GM12878 (cell line): Measurements from ENCODE around the gene SERPINE2. TPM values are rescaled to one million over a fixed set of nuclear protein-coding genes. Genes with fewer than 3 reads are reported as not detected.

Experiments
- ATAC-seq: fragments of 200-7000 bp; cut with Tn5 transposase; 3 replicates; pipeline ENCODE4 v1.9.1; 2020; ENCODE audit warnings: mild to moderate bottlenecking, moderate library complexity
- BruUV-seq: library from RNA; stranded (reverse); fragments of 400-500 nt; replicated peaks from 2 replicates; lab custom pipeline; 2021; lab: Mats Ljungman, UMichigan
- CTCF ChIA-PET: fragments of 300-600 bp; sonication (Branson Sonifier 250); formaldehyde crosslinking; extraction: SDS; loops from one replicate; lab custom pipeline; 2021; ENCODE audit warnings: inconsistent platforms; lab: Yijun Ruan, JAX
- POLR2A ChIA-PET: fragments of 350-600 bp; formaldehyde crosslinking; extraction: SDS; loops from one replicate; lab custom pipeline; 2021; ENCODE audit warnings: inconsistent platforms; lab: Charles Lee
- RAD21 ChIA-PET: fragments of 300-600 bp; sonication (Branson Sonifier 250); formaldehyde crosslinking; loops from one replicate; lab custom pipeline; 2023; ENCODE audit warnings: antibody characterized with exemption; ENCODE audit not compliant: unreplicated experiment; lab: Charles Lee
- SMC1A ChIA-PET: fragments of 300-600 bp; sonication (Branson Sonifier 250); formaldehyde crosslinking; loops from one replicate; lab custom pipeline; 2023; ENCODE audit not compliant: unreplicated experiment, uncharacterized antibody; lab: Charles Lee
- DNase-seq: peaks from one replicate; pipeline ENCODE4 v3.0.0-alpha.2; 2011; ENCODE audit warnings: low read depth, low spot score
- FAIRE-seq: peaks from 3 replicates; lab custom pipeline; 2011; peaks lifted over from hg19 to GRCh38; lab: Jason Lieb, UNC
- H2AFZ ChIP-seq: 2 replicates; pipeline ENCODE4 v1.6.0; 2011; ENCODE audit warnings: low read depth, low read length, control low read depth; ENCODE audit not compliant: control insufficient read depth
- H3K27ac ChIP-seq: 2 replicates; pipeline ENCODE4 v1.5.1; 2011; ENCODE audit warnings: control low read depth; ENCODE audit not compliant: control insufficient read depth, insufficient read depth
- H3K27me3 ChIP-seq, 2 experiments: replicated peaks in 1 of 2; 2 replicates each; pipeline versions ENCODE4 v1.6.0 to v1.6.1; 2011; ENCODE audit warnings: low read length in 1 of 2; ENCODE audit not compliant: control insufficient read depth in 2 of 2, insufficient read depth in 2 of 2
- H3K36me3 ChIP-seq, 2 experiments: 2 replicates each; pipeline ENCODE4 v1.5.1; 2011; ENCODE audit warnings: low read length in 1 of 2; ENCODE audit not compliant: control insufficient read depth in 2 of 2, insufficient read depth in 2 of 2
- H3K4me1 ChIP-seq: 2 replicates; pipeline ENCODE4 v1.6.1; 2011; ENCODE audit warnings: mild to moderate bottlenecking, low read length, moderate library complexity, mixed read lengths; ENCODE audit not compliant: control insufficient read depth, insufficient read depth
- H3K4me2 ChIP-seq: 2 replicates; pipeline ENCODE4 v1.6.0; 2011; ENCODE audit warnings: control low read depth; ENCODE audit not compliant: control insufficient read depth, insufficient read depth
- H3K4me3 ChIP-seq: fragments of 200-600 bp; sonication (generic); 2 replicates; pipeline ENCODE4 v1.5.1; 2016
- H3K79me2 ChIP-seq: 2 replicates; pipeline ENCODE4 v1.6.0; 2011; ENCODE audit warnings: low read length; ENCODE audit not compliant: control insufficient read depth, insufficient read depth
- H3K9ac ChIP-seq: 2 replicates; pipeline ENCODE4 v1.8.0; 2011; ENCODE audit warnings: low read length, control low read depth, mixed read lengths; ENCODE audit not compliant: control insufficient read depth, insufficient read depth
- H3K9me3 ChIP-seq: replicated peaks from 3 replicates; pipeline ENCODE4 v1.5.1; 2011; ENCODE audit warnings: mild to moderate bottlenecking, low read length; ENCODE audit not compliant: control insufficient read depth, insufficient read depth
- H4K20me1 ChIP-seq: 2 replicates; pipeline ENCODE4 v1.6.0; 2011; ENCODE audit not compliant: control insufficient read depth, insufficient read depth
- CBX3 ChIP-seq: fragments of 200-600 bp; sonication (generic); IDR thresholded peaks from 2 replicates; pipeline ENCODE4 v1.6.1; 2016; ENCODE audit warnings: low read depth, borderline replicate concordance
- IKZF2 ChIP-seq, 2 experiments: fragments of 450-650 bp; IDR thresholded peaks; 2 replicates each; pipeline ENCODE4 v1.6.1; 2017; ENCODE audit warnings: mild to moderate bottlenecking in 2 of 2, moderate library complexity in 2 of 2
- MTA3 ChIP-seq: IDR thresholded peaks from 2 replicates; pipeline ENCODE4 v1.6.1; 2012; ENCODE audit warnings: low read length, inconsistent platforms, borderline replicate concordance
- NFXL1 ChIP-seq: fragments of 450-650 bp; IDR thresholded peaks from 2 replicates; pipeline ENCODE4 v1.6.1; 2017; ENCODE audit warnings: antibody characterized with exemption, mild to moderate bottlenecking, borderline replicate concordance
- NR2C2 ChIP-seq: IDR thresholded peaks from 2 replicates; pipeline ENCODE4 v1.6.1; 2011; ENCODE audit warnings: borderline replicate concordance, low read depth; ENCODE audit not compliant: control insufficient read depth, insufficient read length
- SMAD5 ChIP-seq: IDR thresholded peaks from 2 replicates; pipeline ENCODE4 v1.6.1; 2016; ENCODE audit warnings: antibody characterized with exemption, low read depth
- SREBF2 ChIP-seq: IDR thresholded peaks from 2 replicates; pipeline ENCODE4 v1.6.1; 2012; ENCODE audit warnings: mild to moderate bottlenecking, low read length
- TCF7 ChIP-seq: IDR thresholded peaks from 2 replicates; pipeline ENCODE4 v1.6.1; 2014; ENCODE audit warnings: antibody characterized with exemption, borderline replicate concordance
- ZNF24 ChIP-seq: fragments of 450-650 bp; IDR thresholded peaks from 2 replicates; pipeline ENCODE4 v1.6.1; 2017; ENCODE audit warnings: antibody characterized with exemption, mild to moderate bottlenecking
- WGBS: methylation state at CpG from one replicate; pipeline ENCODE4 v1.1.6; 2016; ENCODE audit warnings: low lambda C conversion rate; ENCODE audit not compliant: insufficient replicate concordance, insufficient coverage; ENCODE audit errors: missing lambda C conversion rate; 5-methylcytosine and 5-hydroxymethylcytosine counted together
- in situ Hi-C: fragments of 300-500 bp; cut with MboI; formaldehyde crosslinking; loops from 9 replicates; pipeline ENCODE4 v1.14.3; 2018; ENCODE audit warnings: mixed read lengths
- intact Hi-C: fragments of 100-400 bp; cut with micrococcal nuclease; formaldehyde crosslinking; loops from one replicate; pipeline ENCODE4 v1.14.2; 2022; ENCODE audit not compliant: unreplicated experiment
- polyA plus RNA-seq, 11 experiments: library from polyadenylated mRNA; depleted of rRNA in 4 of 11; unstranded in 6 of 11; stranded (reverse) in 5 of 11; fragments of >200 nt; fragmentation: Nextera tagmentation in 4 of 11; fragmentation: Illumina TruSeq in 1 of 11; extraction: Ambion mirVana in 4 of 11; extraction: Trizol in 1 of 11; gene quantifications; 1 replicate in 1 of 11; 2 replicates in 10 of 11; pipeline versions ENCODE4 v1.2.1 to v1.2.3, GENCODE V29; 2011 to 2016; ENCODE audit warnings: inconsistent platforms in 2 of 11, missing spikeins in 2 of 11, low read depth in 1 of 11
- total RNA-seq, 4 experiments: library from RNA; depleted of rRNA in 3 of 4; stranded (reverse); fragments of >200 nt in 3 of 4; fragmentation: Illumina TruSeq in 1 of 4; extraction: Trizol in 1 of 4; gene quantifications; 2 replicates each; pipeline versions ENCODE4 v1.2.1 to v1.2.3, GENCODE V29; 2013 to 2021
- TF ChIP-seq, protein P1 (sequence below): fragments of 450-650 bp; IDR thresholded peaks from 2 replicates; pipeline ENCODE4 v1.6.1; 2016; ENCODE audit warnings: mild to moderate bottlenecking
- TF ChIP-seq, protein P2 (sequence below): fragments of 450-650 bp; IDR thresholded peaks from 2 replicates; pipeline ENCODE4 v1.6.1; 2017; ENCODE audit warnings: borderline replicate concordance

SERPINE2 gene
- total and polyA plus RNA-seq, 10 of the 15 experiments (the other 5 are each of a cell fraction or from before 2014, with no cell fraction given), result 0.18 to 1.7 (median 0.39) TPM

DNA sequence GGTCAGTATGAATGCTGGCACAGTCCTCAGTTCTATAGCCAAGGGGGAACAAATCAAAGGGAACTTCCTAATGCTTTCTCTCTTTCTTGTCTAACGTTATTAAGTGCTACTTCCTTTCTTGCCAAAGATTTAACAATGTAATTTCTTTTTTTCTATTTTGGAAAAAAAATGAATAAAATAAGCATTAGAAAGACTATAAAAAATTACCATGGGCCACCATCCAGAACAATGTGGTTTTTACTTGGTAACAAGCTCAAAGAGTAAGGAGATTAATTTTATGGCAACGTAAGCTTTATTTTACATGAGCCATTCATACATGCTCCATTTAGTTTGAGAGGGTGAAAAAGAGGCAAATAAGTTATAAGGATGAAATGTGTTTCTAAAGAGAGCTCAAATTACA lies 40.1 kb downstream of the SERPINE2 start:
- Histone ChIP-seq H3K9me3 (no peaks in the 10 kb centered on the region), H3K27me3 (peaks cover 0 to 4% of the 10 kb centered on the region in 2 experiments; a peak in 3 of 4 replicates), H4K20me1 (no peaks in the 10 kb centered on the region), H3K79me2 (no peaks in the 10 kb centered on the region), H3K9ac (no peak overlapping the region), H3K36me3 (no peaks in the 10 kb centered on the region), H2AFZ (no peak overlapping the region), H3K4me1 (no peaks in the 10 kb centered on the region), H3K4me3 (no peak overlapping the region), H3K4me2 (no peak overlapping the region), H3K27ac (no peak overlapping the region)
- WGBS, result 41% methylated on average over 2 of the region's 2 CpGs
- TF ChIP-seq NFXL1 (no peak), TCF7 (no peak), MTA3 (no peak), IKZF2 (IDR thresholded peaks at IDR 0.05) (no peak), SREBF2 (no peak)
- TF ChIP-seq, protein P1, sequence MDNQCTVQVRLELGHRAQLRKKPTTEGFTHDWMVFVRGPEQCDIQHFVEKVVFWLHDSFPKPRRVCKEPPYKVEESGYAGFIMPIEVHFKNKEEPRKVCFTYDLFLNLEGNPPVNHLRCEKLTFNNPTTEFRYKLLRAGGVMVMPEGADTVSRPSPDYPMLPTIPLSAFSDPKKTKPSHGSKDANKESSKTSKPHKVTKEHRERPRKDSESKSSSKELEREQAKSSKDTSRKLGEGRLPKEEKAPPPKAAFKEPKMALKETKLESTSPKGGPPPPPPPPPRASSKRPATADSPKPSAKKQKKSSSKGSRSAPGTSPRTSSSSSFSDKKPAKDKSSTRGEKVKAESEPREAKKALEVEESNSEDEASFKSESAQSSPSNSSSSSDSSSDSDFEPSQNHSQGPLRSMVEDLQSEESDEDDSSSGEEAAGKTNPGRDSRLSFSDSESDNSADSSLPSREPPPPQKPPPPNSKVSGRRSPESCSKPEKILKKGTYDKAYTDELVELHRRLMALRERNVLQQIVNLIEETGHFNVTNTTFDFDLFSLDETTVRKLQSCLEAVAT, result no peak
- in situ Hi-C loops (loop anchor here (25.0 kb wide), 1 partner anchor 638 kb away; no protein-coding TSS in a partner anchor), intact Hi-C loops (no loop called here)
- ChIA-PET SMC1A (no interaction called here), RAD21 (no interaction called here), CTCF (interaction anchor here (0.9 to 11.1 kb wide), 2 partner anchors 28 to 284 kb away, joined by 4 to 188 read pairs; no protein-coding TSS in a partner anchor), POLR2A (no interaction called here)
- no TSS peak for BruUV-seq
- FAIRE-seq (no peak), ATAC-seq (no peak), DNase-seq (no peak)

DNA sequence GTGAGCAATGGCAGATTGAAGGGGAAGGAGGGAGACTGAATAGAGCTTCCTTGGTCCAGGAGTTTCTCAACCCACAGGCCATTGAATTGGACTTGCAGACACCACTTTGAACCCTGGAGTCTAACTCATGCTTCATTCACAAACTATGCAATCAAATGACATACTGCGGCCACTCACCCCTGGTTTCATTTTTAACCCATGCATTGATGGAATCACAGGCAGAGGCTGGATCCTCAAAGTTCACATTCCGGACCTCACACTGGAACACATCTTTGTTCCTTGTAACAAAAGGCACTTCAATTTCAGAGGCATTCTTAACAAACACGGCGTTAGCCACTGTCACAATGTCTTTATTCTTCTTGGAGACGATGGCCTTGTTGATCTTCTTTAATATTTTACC lies 41.1 kb downstream of the SERPINE2 start:
- intact Hi-C loops (no loop called here), in situ Hi-C loops (loop anchor here (25.0 kb wide), 1 partner anchor 639 kb away; no protein-coding TSS in a partner anchor)
- 42% methylated on average over 5 of the region's 5 CpGs for WGBS
- ChIA-PET CTCF (interaction anchor here (0.5 to 11.1 kb wide), 2 partner anchors 285 to 1663 kb away, joined by 4 to 188 read pairs; no protein-coding TSS in a partner anchor), POLR2A (no interaction called here), SMC1A (no interaction called here), RAD21 (no interaction called here)
- no peak overlapping the region for H3K4me3 ChIP-seq
- no peaks in the 10 kb centered on the region for H3K9me3 ChIP-seq
- FAIRE-seq (no peak), ATAC-seq (no peak), DNase-seq (no peak)
- no peaks in the 10 kb centered on the region for H4K20me1 ChIP-seq
- no peak overlapping the region for H3K9ac ChIP-seq
- no peak overlapping the region for H2AFZ ChIP-seq
- BruUV-seq, result no TSS peak
- no peaks in the 10 kb centered on the region for H3K36me3 ChIP-seq
- no peaks in the 10 kb centered on the region for H3K4me1 ChIP-seq
- no peak overlapping the region for H3K4me2 ChIP-seq
- H3K27me3 ChIP-seq, result peaks cover 0 to 4% of the 10 kb centered on the region in 2 experiments; a peak in 2 of 4 replicates
- no peaks in the 10 kb centered on the region for H3K79me2 ChIP-seq
- no peak overlapping the region for H3K27ac ChIP-seq
- TF ChIP-seq CBX3 (no peak), SMAD5 (no peak), ZNF24 (no peak), NR2C2 (no peak)
- TF ChIP-seq, protein P2, sequence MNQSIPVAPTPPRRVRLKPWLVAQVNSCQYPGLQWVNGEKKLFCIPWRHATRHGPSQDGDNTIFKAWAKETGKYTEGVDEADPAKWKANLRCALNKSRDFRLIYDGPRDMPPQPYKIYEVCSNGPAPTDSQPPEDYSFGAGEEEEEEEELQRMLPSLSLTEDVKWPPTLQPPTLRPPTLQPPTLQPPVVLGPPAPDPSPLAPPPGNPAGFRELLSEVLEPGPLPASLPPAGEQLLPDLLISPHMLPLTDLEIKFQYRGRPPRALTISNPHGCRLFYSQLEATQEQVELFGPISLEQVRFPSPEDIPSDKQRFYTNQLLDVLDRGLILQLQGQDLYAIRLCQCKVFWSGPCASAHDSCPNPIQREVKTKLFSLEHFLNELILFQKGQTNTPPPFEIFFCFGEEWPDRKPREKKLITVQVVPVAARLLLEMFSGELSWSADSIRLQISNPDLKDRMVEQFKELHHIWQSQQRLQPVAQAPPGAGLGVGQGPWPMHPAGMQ, result no peak
